ENCODE data around the gene ACOT6.
"Not testable (repeated sequence)": the region's sequence is repeated elsewhere in the genome, so short reads cannot be mapped to it uniquely, and the experiment has no call there.

The ACOT6 gene

DNA sequence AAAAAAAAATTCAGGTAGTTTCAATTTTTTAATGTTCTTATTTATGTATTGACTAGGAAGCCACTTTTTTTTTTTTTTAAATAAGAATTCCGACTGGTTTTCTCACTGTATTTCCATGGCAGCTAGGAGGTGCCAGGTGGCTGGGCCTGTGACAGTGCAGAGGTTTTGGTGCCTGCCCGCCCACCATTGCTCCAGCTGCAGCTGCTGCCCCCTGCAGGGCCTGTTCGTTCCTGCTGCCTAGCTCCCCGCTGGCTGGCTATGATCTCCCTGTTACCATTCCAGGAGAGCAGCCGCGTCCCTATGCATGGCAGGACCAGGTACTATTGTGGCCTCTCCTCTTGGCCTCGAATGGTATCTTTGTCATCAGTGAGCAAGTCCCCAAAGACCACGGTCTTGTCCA is 41.4 kb upstream of the ACOT6 start:
- H3K4me2 ChIP-seq (ENCODE audit: low read length), result peak overlapping the region; percentile 68; the same call in 1 of the 2 replicates
- not testable (repeated sequence) for H3K27ac ChIP-seq (ENCODE audit: low read depth, low read length, poor library complexity, severe bottlenecking)

DNA sequence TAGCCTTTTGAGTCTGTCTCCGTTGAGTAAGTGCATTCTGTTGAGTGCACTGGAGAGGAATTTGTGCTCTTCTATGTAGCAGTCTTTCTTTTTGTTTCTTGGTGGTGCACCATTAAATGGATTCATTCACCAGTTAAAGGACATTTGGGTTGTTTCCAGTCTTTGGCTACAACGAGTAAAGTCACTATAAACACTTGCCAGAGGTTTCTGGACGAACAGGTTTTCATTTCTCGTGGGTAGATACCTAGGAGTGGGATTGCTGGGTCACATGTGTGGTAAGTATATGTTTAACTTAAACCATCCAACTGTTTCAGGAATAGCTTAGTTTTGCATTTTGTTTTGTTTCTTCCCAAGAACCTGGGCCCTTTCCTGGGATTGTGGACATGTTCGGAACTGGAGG is 39.3 kb upstream of the ACOT6 start:
- Histone ChIP-seq H3K36me3 (ENCODE audit: insufficient read depth, low read length) (peaks cover 15% of the 10 kb centered on the region; the same call in 1 of the 2 replicates), H3K4me1 (ENCODE audit: insufficient read depth, low read length, severe bottlenecking) (peaks cover 23% of the 10 kb centered on the region)
- H3K79me2 ChIP-seq (ENCODE audit: insufficient read depth, low read length); H4K20me1 ChIP-seq (ENCODE audit: insufficient read depth, low read length); H3F3A ChIP-seq (ENCODE audit: insufficient read depth, low read length); H3K4me3 ChIP-seq (ENCODE audit: low read depth, low read length, poor library complexity, severe bottlenecking); H3K9me2 ChIP-seq (ENCODE audit: low read depth, low read length); H3K4me2 ChIP-seq (ENCODE audit: low read length); H3K27me3 ChIP-seq (ENCODE audit: insufficient read depth, low read length); H2AFZ ChIP-seq (ENCODE audit: low read length); H3K9ac ChIP-seq (ENCODE audit: low read length); H3K9me3 ChIP-seq (ENCODE audit: low read length); H3K27ac ChIP-seq (ENCODE audit: low read depth, low read length, poor library complexity, severe bottlenecking): not testable (repeated sequence)

More for the DNA sequence above, 41.4 kb upstream of the ACOT6 start:
- H3K36me3 ChIP-seq (ENCODE audit: insufficient read depth, low read length), result peaks cover 10% of the 10 kb centered on the region; the same call in 1 of the 2 replicates
- not testable (repeated sequence) for H4K20me1 ChIP-seq (ENCODE audit: insufficient read depth, low read length); H3K9me3 ChIP-seq (ENCODE audit: low read length); H3F3A ChIP-seq (ENCODE audit: insufficient read depth, low read length); H2AFZ ChIP-seq (ENCODE audit: low read length); H3K79me2 ChIP-seq (ENCODE audit: insufficient read depth, low read length); H3K9ac ChIP-seq (ENCODE audit: low read length); H3K27me3 ChIP-seq (ENCODE audit: insufficient read depth, low read length); H3K9me2 ChIP-seq (ENCODE audit: low read depth, low read length)
- TF ChIP-seq, protein P1, sequence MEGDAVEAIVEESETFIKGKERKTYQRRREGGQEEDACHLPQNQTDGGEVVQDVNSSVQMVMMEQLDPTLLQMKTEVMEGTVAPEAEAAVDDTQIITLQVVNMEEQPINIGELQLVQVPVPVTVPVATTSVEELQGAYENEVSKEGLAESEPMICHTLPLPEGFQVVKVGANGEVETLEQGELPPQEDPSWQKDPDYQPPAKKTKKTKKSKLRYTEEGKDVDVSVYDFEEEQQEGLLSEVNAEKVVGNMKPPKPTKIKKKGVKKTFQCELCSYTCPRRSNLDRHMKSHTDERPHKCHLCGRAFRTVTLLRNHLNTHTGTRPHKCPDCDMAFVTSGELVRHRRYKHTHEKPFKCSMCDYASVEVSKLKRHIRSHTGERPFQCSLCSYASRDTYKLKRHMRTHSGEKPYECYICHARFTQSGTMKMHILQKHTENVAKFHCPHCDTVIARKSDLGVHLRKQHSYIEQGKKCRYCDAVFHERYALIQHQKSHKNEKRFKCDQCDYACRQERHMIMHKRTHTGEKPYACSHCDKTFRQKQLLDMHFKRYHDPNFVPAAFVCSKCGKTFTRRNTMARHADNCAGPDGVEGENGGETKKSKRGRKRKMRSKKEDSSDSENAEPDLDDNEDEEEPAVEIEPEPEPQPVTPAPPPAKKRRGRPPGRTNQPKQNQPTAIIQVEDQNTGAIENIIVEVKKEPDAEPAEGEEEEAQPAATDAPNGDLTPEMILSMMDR (IDR thresholded peaks at IDR 0.05; ENCODE audit: low read length), result peak; percentile 67
- H3K4me3 ChIP-seq (ENCODE audit: low read depth, low read length, poor library complexity, severe bottlenecking), result peak overlapping the region; percentile 62
- H3K4me1 ChIP-seq (ENCODE audit: insufficient read depth, low read length, severe bottlenecking), result peaks cover 27% of the 10 kb centered on the region

DNA sequence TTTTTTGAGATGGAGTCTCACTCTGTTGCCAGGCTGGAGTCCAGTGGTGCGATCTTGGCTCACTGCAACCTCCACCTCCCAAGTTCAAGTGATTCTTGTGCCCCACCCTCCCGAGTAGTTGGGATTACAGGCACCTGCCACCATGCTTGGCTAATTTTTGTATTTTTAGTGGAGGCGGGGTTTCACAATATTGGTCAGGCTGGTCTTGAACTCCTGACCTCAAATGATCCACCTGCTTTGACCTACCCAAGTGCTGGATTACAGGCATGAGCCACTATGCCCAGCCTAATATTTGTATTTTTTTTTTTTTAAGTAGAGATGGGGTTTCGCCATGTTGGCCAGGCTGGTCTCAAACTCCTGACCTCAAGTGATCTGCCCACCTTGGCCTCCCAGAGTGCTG is 38.6 kb upstream of the ACOT6 start:
- H3K9ac ChIP-seq (ENCODE audit: low read length); H3K27ac ChIP-seq (ENCODE audit: low read depth, low read length, poor library complexity, severe bottlenecking); H3K4me2 ChIP-seq (ENCODE audit: low read length); H3K79me2 ChIP-seq (ENCODE audit: insufficient read depth, low read length); H4K20me1 ChIP-seq (ENCODE audit: insufficient read depth, low read length); H3F3A ChIP-seq (ENCODE audit: insufficient read depth, low read length); H3K27me3 ChIP-seq (ENCODE audit: insufficient read depth, low read length); H3K4me3 ChIP-seq (ENCODE audit: low read depth, low read length, poor library complexity, severe bottlenecking); H3K9me3 ChIP-seq (ENCODE audit: low read length); H3K9me2 ChIP-seq (ENCODE audit: low read depth, low read length); H2AFZ ChIP-seq (ENCODE audit: low read length): not testable (repeated sequence)
- Histone ChIP-seq H3K4me1 (ENCODE audit: insufficient read depth, low read length, severe bottlenecking) (peaks cover 15% of the 10 kb centered on the region), H3K36me3 (ENCODE audit: insufficient read depth, low read length) (peaks cover 19% of the 10 kb centered on the region; the same call in 1 of the 2 replicates)

DNA sequence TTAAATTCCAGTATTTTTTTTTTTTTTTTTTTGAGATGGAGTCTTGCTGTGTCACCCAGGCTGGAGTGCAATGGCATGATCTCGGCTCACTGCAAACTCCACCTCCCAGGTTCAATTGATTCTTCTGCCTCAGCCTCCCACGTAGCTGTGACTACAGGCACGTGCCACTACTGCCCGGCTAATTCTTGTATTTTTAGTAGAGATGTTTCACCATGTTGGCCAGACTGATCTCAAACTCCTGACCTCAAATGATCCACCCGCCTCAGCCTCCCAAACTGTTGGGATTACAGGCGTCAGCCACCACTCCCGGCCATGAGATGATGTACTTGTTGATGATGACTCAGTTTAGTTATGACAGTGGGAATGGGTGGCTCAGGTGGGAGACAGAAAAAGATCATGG is 38.1 kb upstream of the ACOT6 start:
- H3K9me2 ChIP-seq (ENCODE audit: low read depth, low read length); H3K27ac ChIP-seq (ENCODE audit: low read depth, low read length, poor library complexity, severe bottlenecking): not testable (repeated sequence)

DNA sequence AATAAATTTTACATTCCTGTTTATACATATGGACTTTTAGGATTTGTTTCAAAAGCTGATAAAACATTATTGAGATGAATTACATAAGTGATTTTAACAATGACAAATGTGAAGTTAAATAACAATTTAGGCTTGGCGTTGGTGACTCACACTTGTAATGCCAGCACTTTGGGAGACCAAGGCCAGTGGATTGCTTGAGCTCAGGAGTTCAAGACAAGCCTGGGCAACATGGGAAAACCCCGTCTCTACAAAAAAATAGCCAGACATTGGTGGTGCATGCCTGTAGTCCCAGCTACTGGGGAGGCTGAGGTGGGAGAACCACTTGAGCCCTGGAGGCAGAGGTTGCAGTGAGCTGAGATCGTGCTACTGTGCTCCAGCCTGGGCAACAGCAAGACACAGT is 35.9 kb upstream of the ACOT6 start:
- Histone ChIP-seq H3K9ac (ENCODE audit: low read length) (no peak overlapping the region), H3K79me2 (ENCODE audit: insufficient read depth, low read length) (no peaks in the 10 kb centered on the region), H3K9me3 (ENCODE audit: low read length) (no peaks in the 10 kb centered on the region), H3K27ac (ENCODE audit: low read depth, low read length, poor library complexity, severe bottlenecking) (no peak overlapping the region), H3K4me2 (ENCODE audit: low read length) (no peak overlapping the region), H3K4me3 (ENCODE audit: low read depth, low read length, poor library complexity, severe bottlenecking) (no peak overlapping the region), H3K4me1 (ENCODE audit: insufficient read depth, low read length, severe bottlenecking) (no peaks in the 10 kb centered on the region), H3K27me3 (ENCODE audit: insufficient read depth, low read length) (no peaks in the 10 kb centered on the region), H3F3A (ENCODE audit: insufficient read depth, low read length) (no peaks in the 10 kb centered on the region), H3K36me3 (ENCODE audit: insufficient read depth, low read length) (peaks cover 19% of the 10 kb centered on the region; the same call in 1 of the 2 replicates), H4K20me1 (ENCODE audit: insufficient read depth, low read length) (no peaks in the 10 kb centered on the region), H3K9me2 (ENCODE audit: low read depth, low read length) (no peaks in the 10 kb centered on the region), H2AFZ (ENCODE audit: low read length) (no peak overlapping the region)
- no peak for TF ChIP-seq EZH2 (IDR thresholded peaks at IDR 0.05; ENCODE audit: borderline replicate concordance, low read length)
- TF ChIP-seq, protein P1 (IDR thresholded peaks at IDR 0.05; ENCODE audit: low read length), result no peak

More for the DNA sequence above, 38.1 kb upstream of the ACOT6 start:
- not testable (repeated sequence) for H3K79me2 ChIP-seq (ENCODE audit: insufficient read depth, low read length); H3K4me3 ChIP-seq (ENCODE audit: low read depth, low read length, poor library complexity, severe bottlenecking); H4K20me1 ChIP-seq (ENCODE audit: insufficient read depth, low read length); H3K9ac ChIP-seq (ENCODE audit: low read length); H2AFZ ChIP-seq (ENCODE audit: low read length); H3K9me3 ChIP-seq (ENCODE audit: low read length); H3F3A ChIP-seq (ENCODE audit: insufficient read depth, low read length); H3K27me3 ChIP-seq (ENCODE audit: insufficient read depth, low read length); H3K4me2 ChIP-seq (ENCODE audit: low read length)
- peaks cover 19% of the 10 kb centered on the region; the same call in 1 of the 2 replicates for H3K36me3 ChIP-seq (ENCODE audit: insufficient read depth, low read length)
- H3K4me1 ChIP-seq (ENCODE audit: insufficient read depth, low read length, severe bottlenecking), result peaks cover 11% of the 10 kb centered on the region

DNA sequence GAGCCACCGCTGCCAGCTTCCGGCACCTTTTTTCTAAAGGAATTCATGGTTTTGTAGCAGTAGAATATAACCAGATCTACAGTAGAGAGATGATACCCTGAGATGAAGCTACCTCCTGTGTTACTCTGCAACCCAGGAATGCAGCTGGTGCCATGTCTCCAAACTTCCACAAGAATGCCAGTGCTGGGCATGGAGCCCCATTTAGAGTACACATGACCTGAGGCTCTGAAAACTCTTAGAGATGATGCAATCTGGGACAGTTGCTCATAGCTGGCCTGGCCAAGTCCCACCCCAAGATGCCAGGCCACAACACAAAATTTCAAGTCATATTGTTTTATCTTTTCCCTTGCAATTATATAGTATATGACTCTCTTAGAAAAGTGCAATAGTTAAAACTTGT is 35.1 kb upstream of the ACOT6 start:
- H3K9me3 ChIP-seq (ENCODE audit: low read length); H3F3A ChIP-seq (ENCODE audit: insufficient read depth, low read length); H3K27ac ChIP-seq (ENCODE audit: low read depth, low read length, poor library complexity, severe bottlenecking); H2AFZ ChIP-seq (ENCODE audit: low read length); H3K79me2 ChIP-seq (ENCODE audit: insufficient read depth, low read length); H3K4me1 ChIP-seq (ENCODE audit: insufficient read depth, low read length, severe bottlenecking); H3K27me3 ChIP-seq (ENCODE audit: insufficient read depth, low read length); H3K4me2 ChIP-seq (ENCODE audit: low read length); H3K9me2 ChIP-seq (ENCODE audit: low read depth, low read length); H4K20me1 ChIP-seq (ENCODE audit: insufficient read depth, low read length); H3K4me3 ChIP-seq (ENCODE audit: low read depth, low read length, poor library complexity, severe bottlenecking); H3K9ac ChIP-seq (ENCODE audit: low read length): not testable (repeated sequence)
- H3K36me3 ChIP-seq (ENCODE audit: insufficient read depth, low read length), result peaks cover 19% of the 10 kb centered on the region; the same call in 1 of the 2 replicates

All from OCI-LY1 (cell line).